NT2/D1 (cell line): Measurements from ENCODE around the gene MPRIP.

Experiments
- SUZ12 ChIP-seq: IDR thresholded peaks from 2 replicates; pipeline ENCODE4 v1.6.1; 2011; ENCODE audit not compliant: insufficient read length, insufficient read depth; ENCODE audit errors: extremely low read depth
- ZNF274 ChIP-seq: IDR thresholded peaks from 2 replicates; pipeline ENCODE4 v1.6.1; 2011; ENCODE audit warnings: mild to moderate bottlenecking, low read depth, low read length

DNA sequence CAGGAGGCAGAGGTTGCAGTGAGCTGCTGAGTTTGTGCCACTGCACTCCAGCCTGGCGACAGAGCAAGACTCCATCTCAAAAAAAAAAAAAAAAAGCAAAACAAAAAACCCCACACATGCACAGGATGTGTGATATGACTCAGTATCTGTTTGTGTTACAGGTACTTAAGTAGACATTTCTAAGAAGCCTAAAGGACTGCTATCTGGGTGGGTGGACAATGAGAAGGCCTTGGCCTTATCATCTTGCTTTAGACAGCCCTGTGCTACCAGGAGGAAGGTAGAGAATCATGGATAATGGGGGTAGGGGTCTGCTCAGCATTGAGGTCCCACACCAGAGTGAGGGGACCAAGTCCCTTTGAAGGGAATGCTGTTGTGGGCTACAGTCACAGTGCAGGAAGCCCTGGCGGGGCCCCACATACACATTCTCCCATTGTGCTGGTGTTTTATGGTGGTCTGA, 137.1 kb downstream of the MPRIP start:
- TF ChIP-seq ZNF274 = no peak
- no peak for TF ChIP-seq SUZ12
